ENCODE results near the gene PLAC1.

PLAC1 gene

GRCh38 chrX:134602410-134602809 lies 55.9 kb downstream of the PLAC1 start:
- DNase-seq (ENCODE audit: low read depth in 1 of 2, low spot score in 1 of 2), result no peak

GRCh38 chrX:134601240-134601765 lies 57.0 kb downstream of the PLAC1 start:
- no peak for DNase-seq (ENCODE audit: low read depth in 1 of 2, low spot score in 1 of 2)
- Histone ChIP-seq H3K4me3 (replicated peaks; ENCODE audit: insufficient read depth, low read length) (no peak overlapping the region), H3K27me3 (ENCODE audit: insufficient read depth, poor library complexity, severe bottlenecking) (no peaks in the 10 kb centered on the region), H3K27ac (replicated peaks) (no peak overlapping the region)
- TF ChIP-seq SPI1 (IDR thresholded peaks at IDR 0.05; ENCODE audit: borderline replicate concordance, low read depth), result no peak
- TF ChIP-seq GABPA (IDR thresholded peaks at IDR 0.05; ENCODE audit: low read depth), result no peak
- TF ChIP-seq CTCF (IDR thresholded peaks at IDR 0.05; ENCODE audit: insufficient read depth, low read length), result no peak
- TF ChIP-seq POLR2AphosphoS5 (IDR thresholded peaks at IDR 0.05; ENCODE audit: low read depth), result no peak
- no peak for TF ChIP-seq REST (IDR thresholded peaks at IDR 0.05; ENCODE audit: insufficient replicate concordance, low read depth)

More at GRCh38 chrX:134602410-134602809, 55.9 kb downstream of the PLAC1 start:
- TF ChIP-seq REST (IDR thresholded peaks at IDR 0.05; ENCODE audit: insufficient replicate concordance, low read depth) (no peak), POLR2AphosphoS5 (IDR thresholded peaks at IDR 0.05; ENCODE audit: low read depth) (no peak), GABPA (IDR thresholded peaks at IDR 0.05; ENCODE audit: low read depth) (no peak), CTCF (IDR thresholded peaks at IDR 0.05; ENCODE audit: insufficient read depth, low read length) (no peak), SPI1 (IDR thresholded peaks at IDR 0.05; ENCODE audit: borderline replicate concordance, low read depth) (no peak)
- no peak overlapping the region for H3K4me3 ChIP-seq (replicated peaks; ENCODE audit: insufficient read depth, low read length)
- no peaks in the 10 kb centered on the region for H3K27me3 ChIP-seq (ENCODE audit: insufficient read depth, poor library complexity, severe bottlenecking)
- H3K27ac ChIP-seq (replicated peaks), result no peak overlapping the region

- peak in 1 of 2 experiments; percentile 4 for DNase-seq (ENCODE audit: low read depth in 1 of 2, low spot score in 1 of 2)
- Histone ChIP-seq H3K27ac (replicated peaks) (no peak overlapping the region), H3K4me3 (replicated peaks; ENCODE audit: insufficient read depth, low read length) (no peak overlapping the region), H3K27me3 (ENCODE audit: insufficient read depth, poor library complexity, severe bottlenecking) (no peaks in the 10 kb centered on the region)
- TF ChIP-seq POLR2AphosphoS5 (IDR thresholded peaks at IDR 0.05; ENCODE audit: low read depth) (no peak), GABPA (IDR thresholded peaks at IDR 0.05; ENCODE audit: low read depth) (no peak)
Observed at GRCh38 chrX:134600714-134601113, 57.6 kb downstream of the PLAC1 start.

- DNase-seq (ENCODE audit: low read depth in 1 of 2, low spot score in 1 of 2), result no peak
- Histone ChIP-seq H3K4me3 (replicated peaks; ENCODE audit: insufficient read depth, low read length) (no peak overlapping the region), H3K27me3 (ENCODE audit: insufficient read depth, poor library complexity, severe bottlenecking) (no peaks in the 10 kb centered on the region), H3K27ac (replicated peaks) (no peak overlapping the region)
- TF ChIP-seq REST (IDR thresholded peaks at IDR 0.05; ENCODE audit: insufficient replicate concordance, low read depth), result no peak
- no peak for TF ChIP-seq POLR2AphosphoS5 (IDR thresholded peaks at IDR 0.05; ENCODE audit: low read depth)
- no peak for TF ChIP-seq GABPA (IDR thresholded peaks at IDR 0.05; ENCODE audit: low read depth)
- TF ChIP-seq SPI1 (IDR thresholded peaks at IDR 0.05; ENCODE audit: borderline replicate concordance, low read depth), result no peak
- TF ChIP-seq CTCF (IDR thresholded peaks at IDR 0.05; ENCODE audit: insufficient read depth, low read length), result no peak
Observed at GRCh38 chrX:134599184-134599914, 58.9 kb downstream of the PLAC1 start.
